Measurements from ENCODE around the gene ACYP2. TPM values are rescaled to one million over a fixed set of nuclear protein-coding genes. Genes with fewer than 3 reads are reported as not detected.

ACYP2 gene
- total RNA-seq, 4 donors from 2014 or later: 12.8 to 40.5 (median 16.9) TPM

GRCh38 chr2:54256091-54256694, 140.8 kb downstream of the ACYP2 start, which contains the start of gene TSPYL6:
Gene TSPYL6, minus strand, starts transcription at chr2:54256229. Its CDS starts 78 bp downstream, at chr2:54256151.
- H3K4me1 ChIP-seq: peaks cover 0 to 10% (median 0%) of the 10 kb centered on the region in 3 donors
- no peak for TF ChIP-seq POLR2A (IDR thresholded peaks at IDR 0.05)
- TF ChIP-seq, protein P1, sequence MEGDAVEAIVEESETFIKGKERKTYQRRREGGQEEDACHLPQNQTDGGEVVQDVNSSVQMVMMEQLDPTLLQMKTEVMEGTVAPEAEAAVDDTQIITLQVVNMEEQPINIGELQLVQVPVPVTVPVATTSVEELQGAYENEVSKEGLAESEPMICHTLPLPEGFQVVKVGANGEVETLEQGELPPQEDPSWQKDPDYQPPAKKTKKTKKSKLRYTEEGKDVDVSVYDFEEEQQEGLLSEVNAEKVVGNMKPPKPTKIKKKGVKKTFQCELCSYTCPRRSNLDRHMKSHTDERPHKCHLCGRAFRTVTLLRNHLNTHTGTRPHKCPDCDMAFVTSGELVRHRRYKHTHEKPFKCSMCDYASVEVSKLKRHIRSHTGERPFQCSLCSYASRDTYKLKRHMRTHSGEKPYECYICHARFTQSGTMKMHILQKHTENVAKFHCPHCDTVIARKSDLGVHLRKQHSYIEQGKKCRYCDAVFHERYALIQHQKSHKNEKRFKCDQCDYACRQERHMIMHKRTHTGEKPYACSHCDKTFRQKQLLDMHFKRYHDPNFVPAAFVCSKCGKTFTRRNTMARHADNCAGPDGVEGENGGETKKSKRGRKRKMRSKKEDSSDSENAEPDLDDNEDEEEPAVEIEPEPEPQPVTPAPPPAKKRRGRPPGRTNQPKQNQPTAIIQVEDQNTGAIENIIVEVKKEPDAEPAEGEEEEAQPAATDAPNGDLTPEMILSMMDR (IDR thresholded peaks at IDR 0.05): no peak
- TF ChIP-seq EP300 (IDR thresholded peaks at IDR 0.05): no peak
- no peak for TF ChIP-seq POLR2AphosphoS5 (IDR thresholded peaks at IDR 0.05)
- WGBS, 2 donors (ENCODE audit: low coverage in 1 of 2): 97 to 99% methylated on average over 12 to 20 of the region's 25 CpGs
- H3K27ac ChIP-seq: no peak within 1 kb of the TSS
- H3K27me3 ChIP-seq: no peaks in the 10 kb centered on the region
- no peaks in the 10 kb centered on the region for H3K9me3 ChIP-seq
- H3K4me3 ChIP-seq: no peak within 1 kb of the TSS
- no peaks in the 10 kb centered on the region for H3K36me3 ChIP-seq
- no peak for ATAC-seq

GRCh38 chr2:54258166-54258565, 142.8 kb downstream of the ACYP2 start:
- 23 to 49% methylated on average over 2 of the region's 2 CpGs for WGBS, 2 donors (ENCODE audit: low coverage in 1 of 2)
- H3K4me3 ChIP-seq: no peak overlapping the region
- TF ChIP-seq EP300 (IDR thresholded peaks at IDR 0.05) (no peak), POLR2A (IDR thresholded peaks at IDR 0.05) (no peak), POLR2AphosphoS5 (IDR thresholded peaks at IDR 0.05) (no peak)
- TF ChIP-seq, protein P1 (IDR thresholded peaks at IDR 0.05): no peak
- H3K36me3 ChIP-seq: no peaks in the 10 kb centered on the region
- peaks cover 0 to 21% (median 0%) of the 10 kb centered on the region in 3 donors for H3K4me1 ChIP-seq
- no peaks in the 10 kb centered on the region for H3K9me3 ChIP-seq
- H3K27me3 ChIP-seq: no peaks in the 10 kb centered on the region
- ATAC-seq: no peak
- peak overlapping the region in 1 of 4 donors; percentile 8 for H3K27ac ChIP-seq

DNA sequence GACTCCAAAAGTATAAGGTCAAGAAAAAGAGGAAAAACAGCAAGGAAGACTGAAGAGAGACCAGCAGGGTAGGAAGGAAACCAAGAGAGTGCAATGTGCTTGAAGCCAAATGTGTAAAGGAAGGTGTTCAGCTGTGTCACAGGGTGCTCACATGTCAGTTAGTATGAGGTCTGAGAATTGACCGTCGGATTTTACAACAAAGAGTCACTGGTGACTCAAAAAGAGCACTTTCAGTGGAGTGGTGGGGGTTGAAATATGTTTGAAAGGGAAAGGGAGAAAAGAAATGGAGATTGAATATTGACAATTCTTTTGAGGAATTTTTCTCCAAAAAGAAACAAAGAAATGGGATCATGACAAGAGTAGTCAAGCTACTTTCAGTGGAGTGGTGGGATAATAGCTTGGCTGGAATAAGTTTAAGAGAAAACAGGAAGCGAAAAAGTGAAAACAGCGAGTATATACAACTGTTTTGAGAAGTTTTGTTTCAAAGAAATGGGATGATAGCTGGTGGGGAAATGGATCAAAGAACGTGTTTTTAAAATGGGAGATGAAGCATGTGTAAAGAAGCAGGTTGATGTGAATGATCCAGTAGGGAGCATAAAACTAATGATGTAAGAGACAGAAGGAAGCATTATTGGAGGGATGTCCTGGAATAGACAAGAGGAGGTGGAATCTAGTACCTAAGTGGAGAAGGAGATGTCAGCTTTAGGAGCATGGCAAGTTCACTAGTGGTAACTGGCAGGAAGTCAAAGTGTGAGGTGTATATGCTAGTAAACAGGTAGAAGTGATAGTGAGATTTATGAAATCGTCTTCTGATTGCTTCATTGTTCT, 144.2 kb downstream of the ACYP2 start:
- Histone ChIP-seq H3K4me1 (peaks cover 0 to 21% (median 0%) of the 10 kb centered on the region in 3 donors), H3K27me3 (no peaks in the 10 kb centered on the region), H3K9me3 (no peaks in the 10 kb centered on the region), H3K4me3 (no peak overlapping the region), H3K36me3 (no peaks in the 10 kb centered on the region), H3K27ac (no peak overlapping the region)
- WGBS, 2 donors (ENCODE audit: low coverage in 1 of 2): 89 to 93% methylated on average over 4 to 6 of the region's 6 CpGs
- no peak for TF ChIP-seq EP300 (IDR thresholded peaks at IDR 0.05)
- TF ChIP-seq POLR2A (IDR thresholded peaks at IDR 0.05): no peak
- TF ChIP-seq, protein P1 (IDR thresholded peaks at IDR 0.05): no peak
- no peak for TF ChIP-seq POLR2AphosphoS5 (IDR thresholded peaks at IDR 0.05)
- ATAC-seq: no peak

DNA sequence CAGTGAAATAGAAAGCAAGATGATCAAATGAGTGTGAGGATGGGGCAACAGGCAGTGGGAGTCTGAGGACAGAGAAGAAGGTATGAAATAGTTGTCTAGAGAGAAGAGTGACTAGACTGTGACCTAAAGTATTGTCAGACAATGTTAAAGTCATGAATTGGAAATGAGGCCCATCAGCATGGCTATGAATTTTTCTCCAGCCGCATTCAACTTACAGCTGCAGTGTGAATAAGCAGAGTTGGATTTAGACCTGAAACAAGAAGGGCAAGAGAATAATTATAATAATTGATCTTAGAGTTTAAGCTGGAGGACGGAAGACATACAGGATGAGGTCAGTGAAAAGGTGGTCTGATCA, 144.8 kb downstream of the ACYP2 start:
- no peak for ATAC-seq
- TF ChIP-seq EP300 (IDR thresholded peaks at IDR 0.05) (no peak), POLR2A (IDR thresholded peaks at IDR 0.05) (no peak), POLR2AphosphoS5 (IDR thresholded peaks at IDR 0.05) (no peak)
- TF ChIP-seq, protein P1 (IDR thresholded peaks at IDR 0.05): no peak
- 86 to 92% methylated on average over 1 to 2 of the region's 2 CpGs for WGBS, 2 donors (ENCODE audit: low coverage in 1 of 2)
- Histone ChIP-seq H3K9me3 (no peaks in the 10 kb centered on the region), H3K36me3 (no peaks in the 10 kb centered on the region), H3K27me3 (no peaks in the 10 kb centered on the region), H3K4me3 (no peak overlapping the region), H3K4me1 (peaks cover 0 to 21% (median 0%) of the 10 kb centered on the region in 3 donors), H3K27ac (no peak overlapping the region)
